HepG2 (cell line): ENCODE data around the gene NKAIN2. TPM values are rescaled to one million over a fixed set of nuclear protein-coding genes. Genes with fewer than 3 reads are reported as not detected.

ENCODE experiments used
- ATAC-seq: fragments of 200-7000 bp; cut with Tn5 transposase; 3 replicates; pipeline ENCODE4 v1.9.1; 2020; ENCODE audit warnings: mild to moderate bottlenecking, moderate library complexity
- BruUV-seq: library from RNA; stranded (reverse); fragments of 400-500 nt; replicated peaks from 2 replicates; lab custom pipeline; 2021; lab: Mats Ljungman, UMichigan
- CTCF ChIA-PET: fragments of 300-600 bp; formaldehyde crosslinking; extraction: SDS; loops from one replicate; lab custom pipeline; 2021; ENCODE audit warnings: low total read pairs, inconsistent platforms, low intra/inter-chr PET ratio; lab: Yijun Ruan, JAX
- POLR2A ChIA-PET: fragments of 350-600 bp; sonication (Branson Sonifier 250); formaldehyde crosslinking; loops from one replicate; lab custom pipeline; 2020; ENCODE audit warnings: antibody characterized with exemption, inconsistent platforms; lab: Yijun Ruan, JAX
- DNase-seq: peaks from one replicate; pipeline ENCODE4 v3.0.0-alpha.2; 2015; ENCODE audit warnings: low spot score
- FAIRE-seq: peaks from 3 replicates; lab custom pipeline; 2011; peaks lifted over from hg19 to GRCh38; lab: Jason Lieb, UNC
- H2AFZ ChIP-seq: one replicate; pipeline ENCODE4 v1.6.1; 2011; ENCODE audit warnings: low read length, inconsistent platforms
- H3K27ac ChIP-seq: fragments of 300-600 bp; 3 replicates; pipeline ENCODE4 v1.8.0; 2011; ENCODE audit warnings: mixed run types, mild to moderate bottlenecking, mixed read lengths, low read length, inconsistent platforms; ENCODE audit not compliant: insufficient read depth; ENCODE audit errors: extremely low read length
- H3K27me3 ChIP-seq, 2 experiments: fragments of 200-600 bp in 1 of 2; 2 replicates in 1 of 2; 3 replicates in 1 of 2; pipeline versions ENCODE4 v1.6.0 to v1.8.0; 2011; ENCODE audit warnings: low read length in 2 of 2, mild to moderate bottlenecking in 2 of 2, moderate library complexity in 2 of 2, inconsistent platforms in 1 of 2; ENCODE audit not compliant: insufficient read depth in 2 of 2, control insufficient read depth in 1 of 2
- H3K36me3 ChIP-seq, 2 experiments: fragments of 200-600 bp in 1 of 2; replicated peaks in 1 of 2; 2 replicates in 1 of 2; 3 replicates in 1 of 2; pipeline versions ENCODE4 v1.5.1 to v1.8.0; 2011; ENCODE audit warnings: low read length in 2 of 2, inconsistent platforms in 1 of 2; ENCODE audit not compliant: insufficient read depth in 2 of 2, control insufficient read depth in 1 of 2
- H3K4me1 ChIP-seq: 2 replicates; pipeline ENCODE4 v1.5.1; 2012; ENCODE audit warnings: low read length, inconsistent platforms; ENCODE audit not compliant: insufficient read depth
- H3K4me2 ChIP-seq: 2 replicates; pipeline ENCODE4 v1.6.0; 2011; ENCODE audit warnings: low read depth, low read length, inconsistent platforms
- H3K4me3 ChIP-seq, 3 experiments: fragments of 200-600 bp in 1 of 3; sonication (generic), shearing (Covaris generic) in 1 of 3; replicated peaks in 1 of 3; 2 replicates each; pipeline ENCODE4 v1.5.1; 2011 to 2016; ENCODE audit warnings: low read length in 3 of 3, inconsistent platforms in 2 of 3, low read depth in 2 of 3, mild to moderate bottlenecking in 2 of 3, control low read depth in 1 of 3, mixed read lengths in 1 of 3; ENCODE audit not compliant: insufficient read depth in 1 of 3
- H3K79me2 ChIP-seq: one replicate; pipeline ENCODE4 v1.6.1; 2011; ENCODE audit warnings: low read length, inconsistent platforms; ENCODE audit not compliant: insufficient read depth
- H3K9ac ChIP-seq: 2 replicates; pipeline ENCODE4 v1.6.0; 2011; ENCODE audit warnings: mild to moderate bottlenecking, low read depth, low read length, inconsistent platforms; ENCODE audit not compliant: insufficient read depth
- H3K9me3 ChIP-seq: 2 replicates; pipeline ENCODE4 v1.5.1; 2012; ENCODE audit warnings: mild to moderate bottlenecking, low read length
- H4K20me1 ChIP-seq: 2 replicates; pipeline ENCODE4 v1.6.0; 2011; ENCODE audit warnings: inconsistent platforms, mild to moderate bottlenecking, low read length, moderate library complexity; ENCODE audit not compliant: insufficient read depth
- ATF6 ChIP-seq: sonication (generic); formaldehyde crosslinking; conservative IDR thresholded peaks from 2 replicates; pipeline ENCODE4 v1.4.0; 2020; ENCODE audit warnings: missing genetic modification reagents
- LBX2 ChIP-seq: sonication (generic); formaldehyde crosslinking; IDR thresholded peaks from 2 replicates; pipeline ENCODE4 v1.5.0; 2020; ENCODE audit warnings: missing genetic modification reagents, mild to moderate bottlenecking, borderline replicate concordance
- NR2F2 ChIP-seq: IDR thresholded peaks from 2 replicates; pipeline ENCODE4 v1.6.1; 2012; ENCODE audit warnings: low read depth, inconsistent platforms, borderline replicate concordance
- RXRB ChIP-seq: IDR thresholded peaks from 2 replicates; pipeline ENCODE4 v1.6.1; 2016; ENCODE audit warnings: borderline replicate concordance, missing genetic modification reagents, missing compliant biosample characterization
- TAF15 ChIP-seq: fragments of 200-400 bp; formaldehyde crosslinking; IDR thresholded peaks from one replicate; pipeline ENCODE4 v1.6.1; 2018; ENCODE audit warnings: mild to moderate bottlenecking, low read depth, low read length; ENCODE audit not compliant: poor library complexity, severe bottlenecking
- UBTF ChIP-seq: sonication (generic); formaldehyde crosslinking; IDR thresholded peaks from 2 replicates; pipeline ENCODE4 v1.4.0; 2020; ENCODE audit warnings: mild to moderate bottlenecking, missing genetic modification reagents
- ZFYVE20 ChIP-seq: sonication (generic); formaldehyde crosslinking; IDR thresholded peaks from 2 replicates; pipeline ENCODE4 v1.8.0; 2023; ENCODE audit warnings: low read depth, mild to moderate bottlenecking, moderate library complexity, missing genetic modification reagents, borderline replicate concordance
- ZNF282 ChIP-seq: fragments of 450-650 bp; IDR thresholded peaks from 2 replicates; pipeline ENCODE4 v1.6.1; 2018; ENCODE audit not compliant: partially characterized antibody
- ZNF609 ChIP-seq: sonication (generic); formaldehyde crosslinking; IDR thresholded peaks from 2 replicates; pipeline ENCODE4 v1.4.0; 2020; ENCODE audit warnings: mild to moderate bottlenecking, missing genetic modification reagents, borderline replicate concordance
- WGBS: methylation state at CpG from one replicate; pipeline ENCODE4 v1.1.6; 2017; ENCODE audit warnings: low lambda C conversion rate; 5-methylcytosine and 5-hydroxymethylcytosine counted together
- in situ Hi-C: cut with HindIII; loops from 2 replicates; pipeline ENCODE4 v1.10.0; 2017; ENCODE audit warnings: low pct_unique_long_range_greater_than_20kb; ENCODE audit not compliant: extremely low pct_ligation_motif_present
- intact Hi-C: fragments of 100-400 bp; cut with micrococcal nuclease; formaldehyde crosslinking; loops from one replicate; pipeline ENCODE4 v1.10.0; 2022; ENCODE audit not compliant: unreplicated experiment
- polyA plus RNA-seq, 8 experiments: library from polyadenylated mRNA; depleted of rRNA in 3 of 8; stranded (reverse) in 7 of 8; unstranded in 1 of 8; fragments of >200 nt; fragmentation: Illumina TruSeq in 4 of 8; extraction: Trizol in 4 of 8; gene quantifications; 2 replicates each; pipeline versions ENCODE4 v1.2.1 to v1.2.3, GENCODE V29; 2011 to 2016; ENCODE audit warnings: low read depth in 4 of 8, missing spikeins in 1 of 8, mixed read lengths in 1 of 8; ENCODE audit not compliant: insufficient read depth in 1 of 8
- total RNA-seq, 5 experiments: library from RNA; depleted of rRNA; stranded (reverse); fragments of >200 nt; fragmentation: Illumina TruSeq; extraction: Trizol; gene quantifications; 2 replicates each; pipeline ENCODE4 v1.2.3, GENCODE V29; 2016; ENCODE audit warnings: low read depth in 1 of 5

The NKAIN2 gene
- total and polyA plus RNA-seq, 2 of the 13 experiments (the other 11 are each of a cell fraction or from before 2014, with no cell fraction given): not detected

GRCh38 chr6:124780623-124781022 is 977.0 kb downstream of the NKAIN2 start (continued):
- TF ChIP-seq ZNF282 (no peak), LBX2 (CRISPR knock-in tag) (no peak), ATF6 (no peak), ZNF609 (no peak), ZFYVE20 (CRISPR knock-in tag) (no peak)

GRCh38 chr6:124783344-124783743 is 979.7 kb downstream of the NKAIN2 start:
- no peak overlapping the region for H3K4me3 ChIP-seq
- intact Hi-C loops (no loop called here), in situ Hi-C loops (loop anchor here (25.0 kb wide), 1 partner anchor 971 kb away; the partner anchor contains the start of gene NKAIN2)
- no TSS peak for BruUV-seq
- no peak overlapping the region for H3K4me2 ChIP-seq
- H3K4me1 ChIP-seq: no peaks in the 10 kb centered on the region
- CTCF ChIA-PET: no interaction called here
- TF ChIP-seq NR2F2 (no peak), TAF15 (no peak), RXRB (no peak), UBTF (CRISPR knock-in tag) (no peak)
- H3K36me3 ChIP-seq: no peaks in the 10 kb centered on the region
- H3K27ac ChIP-seq: no peak overlapping the region
- H3K27me3 ChIP-seq: no peaks in the 10 kb centered on the region
- no peaks in the 10 kb centered on the region for H4K20me1 ChIP-seq
- DNase-seq (no peak), ATAC-seq (no peak), FAIRE-seq (no peak)
- 21% methylated on average over 1 of the region's 1 CpG for WGBS
- H3K79me2 ChIP-seq: no peaks in the 10 kb centered on the region
- H2AFZ ChIP-seq: no peak overlapping the region
- POLR2A ChIA-PET: no interaction called here
- no peak overlapping the region for H3K9ac ChIP-seq
- no peaks in the 10 kb centered on the region for H3K9me3 ChIP-seq
